Testis (tissue), 3 donors: ENCODE measurements around the gene ARHGAP12. TPM values are rescaled to one million over a fixed set of nuclear protein-coding genes. Genes with fewer than 3 reads are reported as not detected.

Experiments
- DNase-seq: peaks from one replicate; pipeline ENCODE4 v3.0.0-alpha.2; 2019
- H3K27ac ChIP-seq, 2 donors: fragments of 200-600 bp; sonication (generic); one replicate each; pipeline ENCODE4 v1.5.1; 2019
- H3K27me3 ChIP-seq: fragments of 200-600 bp; sonication (generic); one replicate; pipeline ENCODE4 v1.5.1; 2019
- H3K36me3 ChIP-seq: fragments of 200-600 bp; sonication (generic); one replicate; pipeline ENCODE4 v1.5.1; 2017; ENCODE audit warnings: low read depth; ENCODE audit errors: missing control alignments
- H3K4me1 ChIP-seq: fragments of 200-600 bp; sonication (generic); one replicate; pipeline ENCODE4 v1.5.1; 2019
- H3K4me3 ChIP-seq, 2 donors: fragments of 200-600 bp; sonication (generic); one replicate each; pipeline ENCODE4 v1.5.1; 2017 to 2019
- H3K9me3 ChIP-seq: fragments of 200-600 bp; sonication (generic); one replicate; pipeline ENCODE4 v1.5.1; 2017
- POLR2A ChIP-seq: fragments of 450-650 bp; IDR thresholded peaks from one replicate; pipeline ENCODE4 v1.6.1; 2017; ENCODE audit warnings: antibody characterized with exemption, mild to moderate bottlenecking, moderate library complexity
- WGBS, 2 donors: methylation state at CpG; one replicate each; pipeline ENCODE4 v1.1.5; 2018; 5-methylcytosine and 5-hydroxymethylcytosine counted together
- intact Hi-C: fragments of 100-400 bp; cut with DNase I; formaldehyde crosslinking; loops from one replicate; pipeline ENCODE4 v1.15.1; 2023; ENCODE audit warnings: low total_unique reads
- polyA plus RNA-seq: library from polyadenylated mRNA; stranded (reverse); fragments of 350-450 nt; fragmentation: Illumina TruSeq; extraction: RNeasy Lipid Tissue Mini Kit (QIAGEN cat#74804); gene quantifications from one replicate; pipeline ENCODE4 v1.2.3, GENCODE V29; 2014; ENCODE audit warnings: low read depth, low replicate concordance; ENCODE audit not compliant: insufficient read depth
- total RNA-seq, 2 donors: library from RNA; depleted of rRNA; stranded (reverse); fragments of >200 nt; gene quantifications; one replicate each; pipeline ENCODE4 v1.2.3, GENCODE V29; 2016
- TF ChIP-seq, protein P1 (sequence below), 3 experiments: fragments of 450-650 bp in 2 of 3; fragments of 200-600 bp in 1 of 3; sonication (generic) in 1 of 3; IDR thresholded peaks; one replicate each; pipeline ENCODE4 v1.5.1; 2016 to 2019; ENCODE audit warnings: antibody characterized with exemption in 3 of 3, mild to moderate bottlenecking in 2 of 3, moderate library complexity in 1 of 3

Gene ARHGAP12
- total and polyA plus RNA-seq, 3 donors from 2014 or later = 11.7 to 36.1 (median 33.1) TPM

DNA sequence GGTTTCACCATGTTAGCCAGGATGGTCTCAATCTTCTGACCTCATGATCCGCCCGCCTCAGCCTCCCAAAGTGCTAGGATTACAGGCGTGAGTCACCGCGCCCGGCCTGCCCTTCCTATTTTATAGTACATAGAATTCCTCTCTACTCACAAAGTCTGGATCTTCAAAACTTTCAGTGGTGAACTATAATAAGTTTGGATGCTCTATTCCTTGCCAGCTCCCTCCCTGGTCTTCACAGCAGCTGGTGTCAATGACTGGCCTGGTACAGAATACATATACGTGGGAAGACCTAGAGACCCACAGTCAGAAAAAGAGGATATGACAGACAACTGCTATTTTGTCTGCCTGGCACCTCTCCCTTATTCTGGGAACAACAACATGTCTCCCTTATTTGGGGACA lies 40.8 kb downstream of the ARHGAP12 start:
- no peaks in the 10 kb centered on the region for H3K9me3 ChIP-seq
- DNase-seq = no peak
- no peaks in the 10 kb centered on the region for H3K27me3 ChIP-seq
- no peak overlapping the region for H3K4me3 ChIP-seq
- H3K27ac ChIP-seq = no peak overlapping the region
- TF ChIP-seq POLR2A = no peak
- TF ChIP-seq, protein P1, sequence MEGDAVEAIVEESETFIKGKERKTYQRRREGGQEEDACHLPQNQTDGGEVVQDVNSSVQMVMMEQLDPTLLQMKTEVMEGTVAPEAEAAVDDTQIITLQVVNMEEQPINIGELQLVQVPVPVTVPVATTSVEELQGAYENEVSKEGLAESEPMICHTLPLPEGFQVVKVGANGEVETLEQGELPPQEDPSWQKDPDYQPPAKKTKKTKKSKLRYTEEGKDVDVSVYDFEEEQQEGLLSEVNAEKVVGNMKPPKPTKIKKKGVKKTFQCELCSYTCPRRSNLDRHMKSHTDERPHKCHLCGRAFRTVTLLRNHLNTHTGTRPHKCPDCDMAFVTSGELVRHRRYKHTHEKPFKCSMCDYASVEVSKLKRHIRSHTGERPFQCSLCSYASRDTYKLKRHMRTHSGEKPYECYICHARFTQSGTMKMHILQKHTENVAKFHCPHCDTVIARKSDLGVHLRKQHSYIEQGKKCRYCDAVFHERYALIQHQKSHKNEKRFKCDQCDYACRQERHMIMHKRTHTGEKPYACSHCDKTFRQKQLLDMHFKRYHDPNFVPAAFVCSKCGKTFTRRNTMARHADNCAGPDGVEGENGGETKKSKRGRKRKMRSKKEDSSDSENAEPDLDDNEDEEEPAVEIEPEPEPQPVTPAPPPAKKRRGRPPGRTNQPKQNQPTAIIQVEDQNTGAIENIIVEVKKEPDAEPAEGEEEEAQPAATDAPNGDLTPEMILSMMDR (IDR thresholded peaks at IDR 0.05) = no peak
- intact Hi-C loops = no loop called here
- H3K4me1 ChIP-seq = no peaks in the 10 kb centered on the region
- no peaks in the 10 kb centered on the region for H3K36me3 ChIP-seq
- 97% methylated on average over 7 of the region's 7 CpGs for WGBS, 2 donors

DNA sequence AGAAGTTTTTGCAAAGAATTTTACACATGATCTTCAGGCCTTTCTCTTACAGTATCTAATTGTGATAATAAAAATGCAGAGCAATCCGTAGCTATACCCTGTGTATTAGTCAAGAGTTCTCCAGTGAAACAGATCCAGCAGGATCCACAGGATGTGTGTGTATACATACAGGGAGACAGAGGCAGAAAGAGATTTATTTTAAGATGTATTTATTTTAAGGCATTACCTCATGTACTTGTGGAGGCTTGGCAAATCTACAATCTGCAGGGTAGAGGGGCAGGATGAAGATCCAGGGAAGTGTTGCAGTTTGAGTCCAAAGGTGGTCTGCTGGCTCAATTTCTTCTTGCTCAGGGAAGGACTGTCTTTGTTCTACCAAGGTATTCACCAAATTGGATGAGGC lies 41.7 kb downstream of the ARHGAP12 start:
- DNase-seq = no peak
- TF ChIP-seq, protein P1 (IDR thresholded peaks at IDR 0.05) = no peak
- TF ChIP-seq POLR2A = no peak
- H3K4me3 ChIP-seq = no peak overlapping the region
- H3K36me3 ChIP-seq = no peaks in the 10 kb centered on the region
- no peaks in the 10 kb centered on the region for H3K27me3 ChIP-seq
- H3K4me1 ChIP-seq = no peaks in the 10 kb centered on the region
- intact Hi-C loops = no loop called here
- H3K9me3 ChIP-seq = no peaks in the 10 kb centered on the region
- H3K27ac ChIP-seq = no peak overlapping the region
- 67 to 68% methylated on average over 1 of the region's 1 CpG for WGBS, 2 donors

DNA sequence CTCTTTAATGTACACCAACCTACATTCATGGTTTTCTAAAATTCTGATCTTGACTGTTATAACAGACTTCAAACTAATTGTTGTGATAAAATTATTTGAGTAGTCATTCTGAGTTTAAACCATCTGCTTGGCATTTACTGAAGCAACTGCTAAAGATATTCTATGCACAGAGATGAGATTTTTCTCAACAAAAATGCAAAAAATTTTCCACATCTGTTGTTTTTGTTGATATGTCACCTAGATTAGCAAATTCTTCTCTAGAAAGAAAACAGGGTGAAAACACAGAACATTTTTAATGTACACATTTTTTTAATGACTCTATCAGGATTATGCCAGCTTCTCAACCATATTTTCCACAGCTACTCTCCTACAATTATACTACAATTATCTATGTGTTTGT lies 42.7 kb downstream of the ARHGAP12 start:
- intact Hi-C loops = no loop called here
- Histone ChIP-seq H3K4me1 (no peaks in the 10 kb centered on the region), H3K36me3 (no peaks in the 10 kb centered on the region), H3K27me3 (no peaks in the 10 kb centered on the region), H3K27ac (no peak overlapping the region), H3K9me3 (no peaks in the 10 kb centered on the region), H3K4me3 (no peak overlapping the region)
- DNase-seq = no peak
- TF ChIP-seq, protein P1 (IDR thresholded peaks at IDR 0.05) = no peak
- TF ChIP-seq POLR2A = no peak

DNA sequence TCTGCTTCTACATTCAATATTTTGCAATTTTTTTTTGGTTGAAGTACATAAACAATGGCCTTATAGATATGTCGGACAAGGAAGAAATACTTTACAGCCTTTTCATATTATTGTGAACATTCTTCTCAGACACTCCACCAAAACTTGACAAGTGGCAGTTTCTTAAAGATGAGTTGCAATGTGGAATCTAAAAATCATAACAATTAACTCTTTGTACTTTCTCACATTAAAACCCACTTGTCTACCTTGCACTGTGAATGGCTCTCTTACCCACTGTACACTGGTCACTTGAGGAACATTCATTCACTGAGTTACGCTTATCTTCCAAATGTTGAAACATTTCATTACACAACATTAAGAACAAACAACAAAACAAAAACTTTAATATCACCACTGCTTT lies 44.2 kb downstream of the ARHGAP12 start:
- WGBS, 2 donors = 92 to 93% methylated on average over 2 of the region's 2 CpGs
- H3K27ac ChIP-seq = no peak overlapping the region
- no peaks in the 10 kb centered on the region for H3K4me1 ChIP-seq
- no peak for DNase-seq
- no peak for TF ChIP-seq POLR2A
- TF ChIP-seq, protein P1 (IDR thresholded peaks at IDR 0.05) = no peak
- H3K36me3 ChIP-seq = no peaks in the 10 kb centered on the region
- H3K4me3 ChIP-seq = no peak overlapping the region
- H3K9me3 ChIP-seq = no peaks in the 10 kb centered on the region
- intact Hi-C loops = no loop called here
- no peaks in the 10 kb centered on the region for H3K27me3 ChIP-seq

DNA sequence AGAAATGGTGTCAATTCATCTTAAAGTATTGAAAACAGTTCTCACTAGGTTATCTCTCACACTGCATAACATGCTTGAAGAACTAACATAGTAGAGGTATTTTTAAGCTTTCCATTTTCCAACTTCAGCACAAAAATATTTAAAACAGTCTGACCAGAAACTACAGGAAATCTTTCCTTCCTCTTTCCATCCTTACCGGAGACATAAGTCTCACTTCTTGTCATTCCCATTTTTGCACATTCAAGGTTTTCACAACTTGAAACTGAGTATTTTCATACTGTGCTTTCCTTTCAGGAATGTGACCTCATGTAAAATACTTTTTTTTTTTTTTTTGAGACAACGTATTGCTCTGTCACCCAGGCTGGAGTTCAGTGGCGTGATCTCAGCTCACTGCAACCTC lies 45.2 kb downstream of the ARHGAP12 start:
- H3K27ac ChIP-seq = no peak overlapping the region
- no peak overlapping the region for H3K4me3 ChIP-seq
- H3K36me3 ChIP-seq = no peaks in the 10 kb centered on the region
- H3K9me3 ChIP-seq = no peaks in the 10 kb centered on the region
- intact Hi-C loops = no loop called here
- H3K27me3 ChIP-seq = no peaks in the 10 kb centered on the region
- no peak for DNase-seq
- TF ChIP-seq, protein P1 (IDR thresholded peaks at IDR 0.05) = no peak
- no peak for TF ChIP-seq POLR2A
- 57 to 64% methylated on average over 3 of the region's 3 CpGs for WGBS, 2 donors
- no peaks in the 10 kb centered on the region for H3K4me1 ChIP-seq
